ENCODE measurements around the gene SLC25A12.
"Not testable (repeated sequence)": the region's sequence is repeated elsewhere in the genome, so short reads cannot be mapped to it uniquely, and the experiment has no call there.

SLC25A12 gene

GRCh38 chr2:171822525-171823322, 71.3 kb downstream of the SLC25A12 start:
- H3K9me3 Mint-ChIP-seq = no peaks in the 10 kb centered on the region
- H3K27ac Mint-ChIP-seq = no peak overlapping the region
- H3K27me3 Mint-ChIP-seq = no peaks in the 10 kb centered on the region
- H3K4me3 Mint-ChIP-seq = no peak overlapping the region
- H3K4me1 Mint-ChIP-seq (ENCODE audit: low read depth) = no peaks in the 10 kb centered on the region
- H3K36me3 Mint-ChIP-seq (ENCODE audit: low read depth) = peaks cover 37% of the 10 kb centered on the region

GRCh38 chr2:171819453-171819852, 74.6 kb downstream of the SLC25A12 start:
- H3K9me3 Mint-ChIP-seq = no peaks in the 10 kb centered on the region
- no peaks in the 10 kb centered on the region for H3K27me3 Mint-ChIP-seq
- H3K27ac Mint-ChIP-seq = no peak overlapping the region
- H3K4me3 Mint-ChIP-seq = no peak overlapping the region
- no peaks in the 10 kb centered on the region for H3K4me1 Mint-ChIP-seq (ENCODE audit: low read depth)
- peaks cover 16% of the 10 kb centered on the region for H3K36me3 Mint-ChIP-seq (ENCODE audit: low read depth)

- no peak overlapping the region for H3K27ac Mint-ChIP-seq
- H3K27me3 Mint-ChIP-seq = no peaks in the 10 kb centered on the region
- peaks cover 32% of the 10 kb centered on the region for H3K36me3 Mint-ChIP-seq (ENCODE audit: low read depth)
Observed at GRCh38 chr2:171814883-171815282, 79.2 kb downstream of the SLC25A12 start.

GRCh38 chr2:171814174-171814573, 79.9 kb downstream of the SLC25A12 start:
- Mint-ChIP-seq H3K27ac (no peak overlapping the region), H3K27me3 (no peaks in the 10 kb centered on the region), H3K4me1 (ENCODE audit: low read depth) (no peaks in the 10 kb centered on the region), H3K4me3 (no peak overlapping the region), H3K9me3 (no peaks in the 10 kb centered on the region), H3K36me3 (ENCODE audit: low read depth) (peaks cover 39% of the 10 kb centered on the region)

More at GRCh38 chr2:171814883-171815282, 79.2 kb downstream of the SLC25A12 start:
- H3K4me1 Mint-ChIP-seq (ENCODE audit: low read depth) = no peaks in the 10 kb centered on the region
- no peaks in the 10 kb centered on the region for H3K9me3 Mint-ChIP-seq
- no peak overlapping the region for H3K4me3 Mint-ChIP-seq

- Mint-ChIP-seq H3K36me3 (ENCODE audit: low read depth) (peaks cover 44% of the 10 kb centered on the region), H3K4me3 (no peak overlapping the region), H3K27ac (no peak overlapping the region), H3K27me3 (no peaks in the 10 kb centered on the region), H3K9me3 (no peaks in the 10 kb centered on the region), H3K4me1 (ENCODE audit: low read depth) (no peaks in the 10 kb centered on the region)
Observed at GRCh38 chr2:171813729-171814128, 80.3 kb downstream of the SLC25A12 start.

- Mint-ChIP-seq H3K4me1 (ENCODE audit: low read depth) (no peaks in the 10 kb centered on the region), H3K27me3 (no peaks in the 10 kb centered on the region), H3K4me3 (no peak overlapping the region), H3K36me3 (ENCODE audit: low read depth) (peaks cover 44% of the 10 kb centered on the region), H3K9me3 (no peaks in the 10 kb centered on the region), H3K27ac (no peak overlapping the region)
Observed at GRCh38 chr2:171813126-171813525, 80.9 kb downstream of the SLC25A12 start.

- no peak overlapping the region for H3K4me3 Mint-ChIP-seq
- no peak overlapping the region for H3K27ac Mint-ChIP-seq
- H3K9me3 Mint-ChIP-seq = no peaks in the 10 kb centered on the region
- H3K27me3 Mint-ChIP-seq = no peaks in the 10 kb centered on the region
- peaks cover 60% of the 10 kb centered on the region for H3K36me3 Mint-ChIP-seq (ENCODE audit: low read depth)
- no peaks in the 10 kb centered on the region for H3K4me1 Mint-ChIP-seq (ENCODE audit: low read depth)
Observed at GRCh38 chr2:171811245-171811628, 82.8 kb downstream of the SLC25A12 start.

- Mint-ChIP-seq H3K4me3 (no peak overlapping the region), H3K27me3 (no peaks in the 10 kb centered on the region), H3K27ac (no peak overlapping the region), H3K4me1 (ENCODE audit: low read depth) (no peaks in the 10 kb centered on the region), H3K9me3 (no peaks in the 10 kb centered on the region), H3K36me3 (ENCODE audit: low read depth) (peaks cover 60% of the 10 kb centered on the region)
Observed at GRCh38 chr2:171810422-171811244, 83.4 kb downstream of the SLC25A12 start.

GRCh38 chr2:171808885-171809284, 85.2 kb downstream of the SLC25A12 start:
- H3K27ac Mint-ChIP-seq; H3K4me3 Mint-ChIP-seq; H3K9me3 Mint-ChIP-seq; H3K4me1 Mint-ChIP-seq (ENCODE audit: low read depth); H3K27me3 Mint-ChIP-seq: not testable (repeated sequence)
- peaks cover 63% of the 10 kb centered on the region for H3K36me3 Mint-ChIP-seq (ENCODE audit: low read depth)

GRCh38 chr2:171807831-171808393, 86.1 kb downstream of the SLC25A12 start:
- Mint-ChIP-seq H3K36me3 (ENCODE audit: low read depth) (peaks cover 65% of the 10 kb centered on the region), H3K9me3 (no peaks in the 10 kb centered on the region), H3K4me1 (ENCODE audit: low read depth) (no peaks in the 10 kb centered on the region), H3K4me3 (no peak overlapping the region), H3K27ac (no peak overlapping the region), H3K27me3 (no peaks in the 10 kb centered on the region)

- Mint-ChIP-seq H3K36me3 (ENCODE audit: low read depth) (peaks cover 61% of the 10 kb centered on the region), H3K27ac (no peak overlapping the region), H3K9me3 (no peaks in the 10 kb centered on the region), H3K27me3 (no peaks in the 10 kb centered on the region), H3K4me3 (no peak overlapping the region), H3K4me1 (ENCODE audit: low read depth) (no peaks in the 10 kb centered on the region)
Observed at GRCh38 chr2:171807119-171807518, 86.9 kb downstream of the SLC25A12 start.

GRCh38 chr2:171804456-171804855, 89.6 kb downstream of the SLC25A12 start:
- peaks cover 50% of the 10 kb centered on the region for H3K36me3 Mint-ChIP-seq (ENCODE audit: low read depth)
- no peak overlapping the region for H3K4me3 Mint-ChIP-seq

GRCh38 chr2:171803757-171804156, 90.3 kb downstream of the SLC25A12 start:
- Mint-ChIP-seq H3K4me1 (ENCODE audit: low read depth) (no peaks in the 10 kb centered on the region), H3K36me3 (ENCODE audit: low read depth) (peaks cover 43% of the 10 kb centered on the region), H3K27me3 (no peaks in the 10 kb centered on the region), H3K4me3 (no peak overlapping the region), H3K9me3 (no peaks in the 10 kb centered on the region), H3K27ac (no peak overlapping the region)

More at GRCh38 chr2:171804456-171804855, 89.6 kb downstream of the SLC25A12 start:
- H3K9me3 Mint-ChIP-seq = no peaks in the 10 kb centered on the region
- H3K4me1 Mint-ChIP-seq (ENCODE audit: low read depth) = no peaks in the 10 kb centered on the region
- no peak overlapping the region for H3K27ac Mint-ChIP-seq
- no peaks in the 10 kb centered on the region for H3K27me3 Mint-ChIP-seq

GRCh38 chr2:171800639-171801038, 93.4 kb downstream of the SLC25A12 start:
- Mint-ChIP-seq H3K4me3 (no peak overlapping the region), H3K27ac (no peak overlapping the region), H3K36me3 (ENCODE audit: low read depth) (peaks cover 27% of the 10 kb centered on the region), H3K27me3 (no peaks in the 10 kb centered on the region), H3K4me1 (ENCODE audit: low read depth) (no peaks in the 10 kb centered on the region), H3K9me3 (no peaks in the 10 kb centered on the region)

GRCh38 chr2:171798156-171798820, 95.8 kb downstream of the SLC25A12 start:
- peaks cover 27% of the 10 kb centered on the region for H3K36me3 Mint-ChIP-seq (ENCODE audit: low read depth)
- no peak overlapping the region for H3K4me3 Mint-ChIP-seq
- H3K9me3 Mint-ChIP-seq = no peaks in the 10 kb centered on the region
- peaks cover 13% of the 10 kb centered on the region for H3K4me1 Mint-ChIP-seq (ENCODE audit: low read depth)
- peak overlapping the region; percentile 26 for H3K27ac Mint-ChIP-seq
- no peaks in the 10 kb centered on the region for H3K27me3 Mint-ChIP-seq

All from stimulated activated naive CD8-positive, alpha-beta T cell treated with anti-CD3 and anti-CD28 coated beads, Interleukin-15, Interleukin-2, amounts not matched to agents 100 ng/mL and 50 ng/mL, for 24 hours (primary cell).